NCI-H2227 (cell line): ENCODE measurements around the gene CCL20.
"Not testable (repeated sequence)": the region's sequence is repeated elsewhere in the genome, so short reads cannot be mapped to it uniquely, and the experiment has no call there.

ENCODE experiments used
- DNase-seq: peaks from one replicate; lab custom pipeline; 2025; ENCODE audit not compliant: unreplicated experiment; lab: John Stamatoyannopoulos, UW

CCL20 gene, protein sequence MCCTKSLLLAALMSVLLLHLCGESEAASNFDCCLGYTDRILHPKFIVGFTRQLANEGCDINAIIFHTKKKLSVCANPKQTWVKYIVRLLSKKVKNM

DNA sequence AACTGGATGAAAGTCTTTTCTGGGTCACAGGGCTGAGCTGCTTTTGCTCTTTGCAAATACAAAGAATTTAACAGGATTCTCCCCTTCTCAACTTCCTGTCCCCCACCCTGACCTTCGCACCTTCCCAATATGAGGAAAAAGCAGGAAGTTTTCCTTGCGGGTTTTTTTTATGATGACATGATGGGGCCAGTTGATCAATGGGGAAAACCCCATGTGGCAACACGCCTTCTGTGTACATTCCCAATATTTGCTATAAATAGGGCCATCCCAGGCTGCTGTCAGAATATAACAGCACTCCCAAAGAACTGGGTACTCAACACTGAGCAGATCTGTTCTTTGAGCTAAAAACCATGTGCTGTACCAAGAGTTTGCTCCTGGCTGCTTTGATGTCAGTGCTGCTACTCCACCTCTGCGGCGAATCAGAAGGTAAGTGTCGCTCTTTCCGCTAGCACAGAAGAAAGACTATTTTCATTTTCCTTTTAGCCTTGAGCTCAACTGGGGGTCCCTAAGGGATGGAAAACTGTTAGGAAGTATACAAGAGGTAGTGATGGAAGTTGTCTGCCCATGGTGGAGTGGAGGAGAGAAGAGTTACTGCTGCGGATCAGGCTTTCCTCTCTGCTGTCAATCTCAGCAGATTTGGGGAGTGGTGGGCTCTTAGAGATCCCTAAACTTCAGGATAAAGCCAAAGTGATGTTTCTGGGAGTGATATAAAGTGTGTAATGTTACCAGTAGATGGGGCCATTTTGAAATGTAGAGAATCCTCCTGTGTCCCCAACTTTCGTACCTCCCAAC lies at the start of gene CCL20:
CCL20 (plus strand) TSS at position 281 of the 792 bp plus-strand sequence; CDS start at position 351, 70 bp downstream.
- DNase-seq, result no peak

DNA sequence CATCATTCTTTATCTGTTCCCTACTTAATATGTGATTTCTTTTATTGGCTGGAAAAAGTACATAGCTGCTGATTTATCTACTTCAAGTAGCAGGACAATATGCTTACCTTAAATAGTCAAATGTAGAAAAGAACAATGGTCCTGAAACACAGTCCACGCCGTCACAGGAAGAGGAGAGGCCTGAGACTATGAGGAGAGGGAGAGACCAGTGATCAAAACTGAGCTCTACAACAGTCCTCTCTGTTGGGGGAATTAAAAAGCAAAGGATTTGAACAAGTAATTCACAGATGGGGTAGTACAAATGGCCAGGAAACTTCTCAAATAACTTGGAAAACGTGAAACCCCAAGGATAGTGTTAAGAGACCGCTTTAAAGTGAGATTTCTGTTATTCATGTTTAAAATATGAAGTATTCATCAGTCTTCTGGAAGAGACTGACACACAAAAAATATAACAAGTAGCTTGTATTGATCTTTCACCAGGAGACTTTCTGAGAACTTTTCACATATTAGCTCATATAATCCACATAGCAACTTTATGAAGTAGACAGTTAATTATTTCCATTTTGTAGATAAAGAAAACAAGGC lies 47.8 kb upstream of the CCL20 start:
- DNase-seq, result no peak

DNA sequence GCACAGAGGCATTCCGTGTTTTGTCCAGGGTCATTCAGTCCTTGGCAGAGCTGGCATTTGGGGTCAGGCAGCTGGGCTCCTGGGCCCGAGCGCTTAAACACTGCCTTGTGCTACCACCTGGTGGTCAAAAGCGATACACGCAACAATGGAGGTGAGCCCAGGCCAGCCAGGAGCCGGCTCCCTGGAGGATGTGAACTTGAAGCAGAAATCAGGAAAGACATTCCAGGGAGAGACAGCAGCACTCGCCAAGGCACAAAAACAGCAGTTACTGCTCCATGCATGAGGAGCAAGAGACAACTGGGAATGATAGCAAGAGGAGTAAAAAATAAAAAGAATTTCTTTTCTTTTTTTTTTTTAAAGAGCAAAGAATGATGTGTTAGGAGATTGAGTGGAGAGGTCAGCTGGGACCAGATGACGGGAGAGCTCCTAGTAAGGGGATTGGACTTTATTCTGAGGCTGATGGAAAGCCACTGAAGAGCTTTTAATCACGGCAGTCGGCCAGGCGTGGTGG lies 47.2 kb upstream of the CCL20 start:
- DNase-seq, result peak; percentile 72

DNA sequence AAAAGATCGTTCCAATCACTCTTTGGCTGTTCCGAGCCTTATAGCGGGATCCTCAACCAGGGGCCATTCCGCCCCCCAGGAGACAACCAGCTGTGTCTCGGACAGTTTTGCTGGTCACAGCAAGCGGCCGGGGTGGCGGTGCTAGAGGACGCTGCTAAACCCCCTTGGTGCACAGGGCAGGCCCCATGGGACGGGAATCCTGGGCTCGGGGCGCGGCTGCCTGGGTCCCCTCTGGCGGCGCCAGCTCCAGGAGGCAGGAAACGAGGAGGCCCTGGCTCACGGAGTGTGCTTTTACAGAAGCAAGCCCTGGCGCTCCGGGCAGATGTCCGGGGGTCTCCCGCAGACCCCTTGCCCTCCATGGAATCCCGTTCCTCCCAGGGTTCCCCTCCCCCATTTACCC lies 45.8 kb upstream of the CCL20 start:
- DNase-seq, result no peak

DNA sequence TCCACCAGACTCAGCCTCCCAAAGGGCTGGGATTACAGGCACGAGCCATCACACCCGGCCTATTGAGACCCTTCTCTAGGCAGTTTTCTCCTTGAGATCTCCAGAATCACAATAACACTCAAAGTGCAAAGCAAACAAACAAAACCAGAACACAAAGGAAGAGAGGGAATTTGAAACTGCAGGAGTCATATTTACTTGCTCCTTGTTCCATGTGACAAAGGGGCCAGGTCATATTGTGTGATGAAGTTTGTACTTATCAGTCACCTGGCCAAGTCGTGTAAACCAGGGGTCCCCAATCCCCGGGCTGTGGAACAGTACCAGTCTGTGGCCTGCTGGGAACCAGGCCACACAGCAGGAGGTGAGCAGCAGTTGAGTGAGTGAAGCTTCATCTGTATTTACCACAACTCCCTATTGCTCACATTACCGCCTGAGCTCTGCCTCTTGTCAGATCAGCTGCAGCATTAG lies 41.4 kb upstream of the CCL20 start:
- DNase-seq, result no peak

DNA sequence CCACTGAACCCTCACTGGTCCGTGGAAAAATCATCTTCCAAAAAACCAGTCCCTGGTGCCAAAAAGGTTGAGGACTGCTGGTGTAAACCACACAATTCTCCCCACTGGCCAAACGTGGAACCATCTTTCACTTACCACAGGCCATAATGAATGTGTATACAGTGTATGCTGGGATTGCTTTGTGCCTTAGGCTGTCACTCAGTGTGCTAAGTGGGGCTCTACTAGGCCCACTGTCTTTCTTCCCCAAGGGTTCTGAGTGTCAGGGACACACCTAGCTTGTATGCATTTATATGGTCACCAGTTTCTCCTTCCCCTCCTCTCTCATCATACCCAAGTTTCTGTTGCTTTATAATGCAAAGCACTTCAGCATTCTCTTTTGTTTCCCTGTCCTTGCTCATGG lies 40.7 kb upstream of the CCL20 start:
- no peak for DNase-seq

DNA sequence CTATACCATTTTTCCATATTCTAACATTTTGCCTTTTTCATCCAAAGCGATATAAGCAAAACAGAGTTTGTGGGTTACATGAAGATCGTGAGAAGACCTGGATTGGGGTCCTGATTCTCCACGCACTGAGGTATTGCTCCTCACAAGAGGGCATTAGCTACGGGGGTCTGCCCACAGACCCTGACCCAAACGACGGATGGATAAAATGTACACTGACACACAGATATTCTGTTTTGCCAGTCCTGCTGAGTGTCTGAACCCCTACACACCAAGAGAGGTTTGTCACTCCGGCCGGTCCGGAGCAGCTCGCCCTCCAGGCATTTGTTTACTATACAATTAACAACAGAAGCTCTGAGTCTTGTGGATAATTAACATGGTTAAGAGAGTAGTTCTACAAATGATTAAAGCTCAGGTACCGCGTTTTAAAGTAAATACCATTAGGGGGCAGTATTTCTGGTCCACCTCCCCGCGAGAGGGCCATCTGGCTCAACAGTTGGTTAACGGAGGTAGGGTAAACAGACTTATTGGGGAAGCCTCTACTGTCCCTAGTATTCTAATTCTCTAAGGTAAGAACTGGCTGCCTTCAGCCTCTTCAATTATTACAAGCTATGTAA lies 39.5 kb upstream of the CCL20 start:
- no peak for DNase-seq

DNA sequence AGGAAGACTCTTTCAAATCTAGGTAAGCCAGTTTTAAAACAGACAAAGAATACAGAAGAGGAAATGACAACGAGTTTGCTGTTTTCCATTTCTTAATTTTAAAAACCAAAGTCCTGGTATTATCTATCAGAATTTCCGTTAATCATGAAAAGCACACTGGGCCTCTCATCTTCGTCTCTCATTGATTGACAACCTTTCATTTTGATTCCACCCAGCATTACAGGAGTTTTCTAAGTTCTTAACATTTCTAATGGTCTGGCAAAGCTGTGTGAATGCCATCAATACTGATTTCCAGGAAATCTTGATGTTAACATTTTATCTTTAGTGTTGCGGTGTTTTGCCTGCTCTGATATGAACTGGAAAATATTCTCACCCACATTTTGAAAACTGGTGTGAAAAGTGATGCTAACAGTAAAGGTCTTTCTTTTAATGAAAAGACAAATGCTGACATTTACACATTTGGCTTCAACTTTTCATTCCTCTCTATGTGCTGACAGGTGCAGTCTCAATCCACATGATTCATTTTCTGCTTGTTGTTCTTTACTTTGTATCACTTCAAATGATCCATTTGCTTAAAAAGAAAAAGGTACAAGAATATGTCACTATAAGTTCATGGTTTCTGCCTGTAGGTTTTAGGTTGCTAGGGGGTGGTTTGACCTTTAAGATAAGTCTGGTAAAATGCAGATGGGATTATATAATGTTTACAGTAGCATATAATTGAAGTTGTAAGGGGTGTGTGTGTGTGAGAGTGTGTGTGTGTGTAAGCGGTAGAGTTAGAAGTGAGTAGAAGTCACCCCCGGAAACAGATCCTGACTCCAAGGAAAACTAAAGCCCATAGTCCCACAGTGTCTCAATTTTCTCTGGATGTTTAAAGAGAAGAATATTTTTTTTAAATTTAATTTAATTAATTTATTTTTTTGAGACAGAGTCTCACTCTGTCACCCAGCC lies 38.5 kb upstream of the CCL20 start:
- no peak for DNase-seq

DNA sequence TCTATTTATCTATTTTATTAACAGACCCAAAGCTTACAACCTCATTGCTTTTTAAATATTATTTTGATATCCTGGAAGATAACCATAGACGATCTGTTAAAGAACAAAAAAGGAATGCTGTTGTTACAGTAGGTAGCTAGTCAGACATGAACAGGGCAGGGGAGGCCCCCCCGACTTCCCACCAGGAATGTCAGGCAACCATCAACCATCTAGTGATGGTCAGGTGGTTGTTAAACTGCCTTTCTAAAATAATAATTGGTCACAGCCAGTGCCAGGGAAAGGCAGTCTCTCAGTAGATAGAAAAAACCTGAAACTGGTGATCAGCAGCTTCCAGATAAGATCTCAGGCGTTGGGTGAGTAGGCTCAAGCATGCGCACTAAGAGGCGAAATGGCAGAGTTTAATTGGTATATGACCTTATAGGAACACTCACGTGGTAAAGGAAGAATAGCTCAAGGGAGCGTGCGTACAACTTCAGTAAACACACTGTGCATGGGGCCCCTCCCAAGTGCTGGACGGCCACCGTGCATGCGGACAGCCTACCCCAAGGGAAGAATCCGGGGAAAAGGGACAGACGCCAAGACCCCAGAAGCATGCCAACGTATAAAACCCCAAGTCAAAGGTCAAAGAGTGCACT lies 32.5 kb upstream of the CCL20 start:
- no peak for DNase-seq

DNA sequence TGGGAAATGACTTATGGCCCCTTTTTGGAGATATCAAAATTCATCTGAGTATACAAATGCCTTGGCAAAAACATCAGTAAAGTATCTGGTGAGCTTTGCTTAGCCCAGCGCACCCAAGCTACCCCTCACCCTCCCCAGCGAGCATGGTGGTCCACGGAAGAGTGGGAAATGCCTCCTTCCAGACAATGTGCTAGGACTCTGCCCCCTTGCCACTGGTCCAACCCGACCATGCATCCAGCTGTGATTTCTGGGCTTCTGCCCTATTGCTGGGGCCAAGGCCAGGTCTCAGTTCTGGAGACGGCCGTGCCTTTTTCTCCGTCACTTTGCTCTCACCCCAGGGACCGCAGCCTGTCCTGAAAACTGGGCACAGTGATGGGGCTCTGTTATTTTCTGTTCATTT lies 31.8 kb upstream of the CCL20 start:
- DNase-seq, result no peak

DNA sequence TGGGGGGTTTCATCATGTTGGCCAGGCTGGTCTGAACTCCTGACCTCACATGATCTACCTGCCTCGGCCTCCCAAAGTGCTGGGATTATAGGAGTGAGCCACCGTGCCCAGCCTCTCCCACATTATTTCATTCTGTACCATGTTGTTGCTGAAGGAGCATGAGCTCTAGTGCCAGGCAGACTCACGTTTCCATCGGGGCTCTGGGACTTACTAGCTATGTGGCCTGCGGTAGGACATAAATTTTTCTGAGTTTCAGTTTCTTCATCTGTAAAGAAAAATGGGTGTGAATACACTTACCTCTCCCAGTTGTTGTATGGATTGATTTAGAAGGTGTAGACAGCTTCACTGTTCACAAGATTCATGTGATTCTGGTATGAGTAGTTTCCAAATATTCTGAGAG lies 30.8 kb upstream of the CCL20 start:
- DNase-seq, result no peak

DNA sequence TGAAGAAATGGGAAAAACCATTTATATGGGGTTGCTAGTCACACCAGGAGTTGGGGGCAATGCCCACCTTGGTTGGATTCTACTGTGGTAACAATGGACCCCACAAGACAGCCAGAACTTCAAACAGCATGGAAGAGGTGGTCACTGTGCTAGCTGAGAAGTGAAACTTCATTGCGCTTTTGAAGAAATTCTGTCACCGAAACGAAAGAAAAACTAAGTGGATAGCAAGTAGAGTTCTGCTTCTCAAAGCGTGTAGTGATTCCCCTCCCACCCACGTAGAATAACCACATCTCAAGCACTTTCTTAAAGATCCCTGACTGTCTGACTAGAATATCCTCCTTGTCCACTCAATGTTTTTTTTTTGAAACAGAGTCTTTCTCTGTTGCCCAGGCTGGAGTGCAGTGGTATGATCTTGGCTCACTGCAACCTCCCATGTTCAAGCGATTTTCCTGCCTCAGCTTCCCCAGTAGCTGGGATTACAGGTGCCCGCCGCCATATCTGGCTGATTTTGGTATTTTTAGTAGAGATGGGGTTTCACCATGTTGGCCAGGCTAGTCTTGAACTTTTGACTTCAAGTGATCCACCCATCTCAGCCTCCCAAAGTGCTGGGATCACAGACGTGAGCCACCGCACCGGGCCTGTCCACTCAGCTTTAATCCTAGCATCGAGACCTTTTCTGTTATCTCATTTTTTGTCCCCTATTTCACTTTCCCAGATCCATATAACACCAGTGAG lies 30.1 kb upstream of the CCL20 start:
- no peak for DNase-seq

DNA sequence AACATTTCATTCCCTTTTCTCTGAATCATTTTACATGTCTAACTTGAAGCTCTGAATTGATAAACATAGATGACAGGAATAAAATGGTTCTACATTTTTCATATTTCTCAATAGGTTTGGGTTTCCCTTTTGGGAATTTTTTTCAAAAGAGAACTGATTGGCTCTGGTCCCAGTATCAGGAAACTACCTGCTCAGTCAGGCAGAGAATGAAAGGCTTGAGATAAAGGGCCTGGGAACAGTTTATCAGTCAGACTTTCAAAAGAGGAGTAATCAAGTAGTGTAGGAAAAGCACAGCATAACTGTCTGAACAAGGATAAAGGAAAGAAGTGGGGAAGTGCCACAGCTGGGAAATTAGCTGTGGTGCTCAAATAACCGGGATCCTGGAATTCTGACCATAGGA lies 28.3 kb upstream of the CCL20 start:
- no peak for DNase-seq

DNA sequence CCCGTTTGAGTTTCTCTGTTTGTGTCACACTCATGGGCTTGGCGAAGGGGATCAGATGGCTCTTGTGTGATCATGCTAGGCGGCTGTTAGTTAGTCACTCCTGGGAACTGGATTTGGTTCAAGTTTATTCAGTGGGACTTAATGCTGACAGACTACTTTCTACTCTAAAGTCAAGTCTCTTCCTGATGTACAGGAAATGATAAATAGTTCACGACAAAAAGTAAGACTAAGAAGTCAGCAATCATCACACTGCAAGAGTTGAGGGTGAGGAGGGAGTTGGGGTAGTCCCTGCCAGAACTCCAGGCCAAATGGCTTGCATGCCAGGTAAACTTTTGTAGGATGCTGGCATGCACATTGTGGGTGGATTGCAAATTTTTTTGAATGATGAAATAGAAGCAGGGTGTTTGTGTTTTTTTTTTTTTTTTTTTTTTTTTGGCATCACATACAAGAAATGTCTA lies 25.1 kb upstream of the CCL20 start:
- no peak for DNase-seq

DNA sequence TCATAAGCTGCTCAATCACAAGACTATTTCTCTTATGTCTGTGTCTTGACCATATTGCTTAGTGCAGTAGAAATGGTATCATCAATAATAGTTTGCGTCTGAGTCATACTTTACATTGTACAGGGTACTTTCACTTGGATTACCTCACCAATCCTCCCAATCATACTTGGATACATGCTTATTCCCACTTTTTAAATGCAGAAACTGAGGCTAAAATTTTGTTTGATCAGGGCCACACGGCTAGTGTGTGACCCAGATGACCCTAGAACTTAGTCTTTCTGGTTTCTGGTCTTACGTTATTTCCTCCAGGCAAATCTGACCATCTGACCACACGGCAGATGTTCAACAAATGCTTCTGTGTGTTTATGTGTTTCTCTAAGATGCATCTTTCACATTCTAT lies 23.8 kb upstream of the CCL20 start:
- DNase-seq, result no peak

DNA sequence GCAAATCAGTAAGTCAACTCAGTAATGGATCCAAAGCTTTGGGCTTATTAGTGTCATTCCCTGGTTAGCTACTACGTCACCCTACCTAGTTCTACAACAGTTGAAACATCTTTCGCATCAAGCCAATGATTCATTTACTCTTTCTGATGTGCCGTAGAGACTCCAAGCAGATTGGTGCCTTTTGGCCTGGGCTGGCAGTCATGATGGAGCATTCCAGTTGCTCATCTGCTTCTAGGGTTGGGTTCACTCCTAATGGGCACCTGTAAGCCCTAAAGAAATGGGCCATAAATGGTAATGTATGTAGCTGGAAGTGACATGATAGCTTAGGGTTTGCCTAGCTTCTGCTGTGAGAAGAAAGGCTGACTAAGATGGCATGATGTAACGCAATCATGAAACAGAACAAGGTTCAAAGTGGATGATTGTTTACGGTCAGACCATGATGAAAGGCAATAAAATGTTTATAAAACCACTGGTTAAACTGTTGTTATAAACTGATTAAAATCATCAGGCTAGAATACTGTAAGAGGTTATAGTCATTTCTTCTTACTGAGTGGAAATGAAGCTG lies 20.4 kb upstream of the CCL20 start:
- no peak for DNase-seq

DNA sequence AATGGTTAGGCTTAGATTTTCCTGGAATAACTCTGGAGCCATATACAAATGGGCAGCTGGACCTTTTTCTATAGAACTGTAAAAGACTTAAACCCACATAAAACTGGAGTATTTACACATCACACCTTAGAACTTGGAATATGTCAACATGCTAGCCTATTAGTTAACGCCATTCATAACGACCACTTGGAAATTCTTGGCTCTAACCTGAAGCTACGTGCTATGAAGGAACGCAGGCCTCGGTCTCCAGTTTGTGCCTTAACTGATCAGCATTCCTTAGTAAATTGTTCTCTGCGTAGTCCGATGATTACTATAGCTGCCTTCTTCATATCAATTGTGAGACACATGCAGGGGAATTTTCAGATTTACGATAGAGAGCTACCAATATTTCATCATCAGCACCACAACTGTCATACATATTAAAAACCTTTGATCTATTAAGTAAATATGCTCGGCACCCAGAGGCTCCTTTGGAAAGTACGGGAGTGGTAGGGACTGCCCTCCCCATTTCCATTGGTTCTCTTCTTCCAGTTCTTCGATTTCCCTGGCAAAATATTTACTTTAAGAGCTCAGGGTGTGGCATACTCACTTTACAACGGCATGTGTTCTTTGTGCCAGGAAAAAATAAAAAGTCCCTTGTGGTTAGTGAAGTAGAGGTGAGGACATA lies 17.5 kb upstream of the CCL20 start:
- no peak for DNase-seq

DNA sequence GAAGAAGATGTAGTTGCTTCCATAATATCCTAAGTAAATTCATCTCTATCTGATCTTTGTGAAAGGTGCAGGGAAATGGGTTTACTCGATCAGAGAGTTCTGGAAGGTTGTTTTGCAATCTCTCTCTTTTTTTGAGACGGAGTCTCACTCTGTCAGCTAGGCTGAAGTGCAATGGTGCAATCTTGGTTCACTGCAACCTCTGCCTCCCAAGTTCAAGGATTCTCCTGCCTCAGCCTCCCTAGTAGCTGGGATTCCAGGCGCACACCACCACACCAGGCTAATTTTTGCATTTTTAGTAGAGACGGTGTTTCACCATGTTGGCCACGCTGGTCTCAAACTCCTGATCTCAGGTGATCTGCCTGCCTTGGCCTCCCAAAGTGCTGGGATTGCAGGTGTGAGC lies 16.9 kb upstream of the CCL20 start:
- DNase-seq, result not testable (repeated sequence)

DNA sequence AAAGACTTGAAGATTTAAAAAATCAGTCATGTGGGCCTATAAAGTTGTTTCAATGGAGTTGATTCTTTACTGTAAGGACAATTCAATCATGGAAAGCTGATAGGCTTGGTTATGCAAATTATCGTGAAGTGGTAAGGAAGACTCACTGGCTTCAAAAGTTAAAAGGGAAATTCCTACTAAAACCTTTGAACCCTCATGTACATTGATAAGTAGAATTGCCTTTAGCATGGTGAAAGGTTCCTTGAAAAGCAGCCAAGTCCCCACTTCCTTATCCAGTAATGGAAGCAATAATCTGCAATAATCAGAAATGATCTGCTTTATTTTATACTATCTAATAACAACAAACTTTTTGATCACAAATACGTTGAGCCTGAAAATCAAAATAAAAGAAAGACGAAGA lies 14.4 kb upstream of the CCL20 start:
- no peak for DNase-seq
